Brain microvascular endothelial cell (primary cell): ENCODE results near the gene SMAP1.

Experiments used
- DNase-seq: peaks from one replicate; pipeline ENCODE4 v3.0.0-alpha.2; 2020
- H3K27ac ChIP-seq: fragments of 250-450 bp; sonication (Bioruptor Pico); 2 replicates; pipeline ENCODE4 v1.5.1; 2020; ENCODE audit warnings: mild to moderate bottlenecking, moderate library complexity
- H3K27me3 ChIP-seq: fragments of 250-450 bp; sonication (Bioruptor Pico); replicated peaks from 2 replicates; pipeline ENCODE4 v1.5.1; 2020; ENCODE audit warnings: mild to moderate bottlenecking
- H3K36me3 ChIP-seq: fragments of 250-450 bp; sonication (Bioruptor Pico); replicated peaks from 2 replicates; pipeline ENCODE4 v1.5.1; 2020; ENCODE audit warnings: mild to moderate bottlenecking
- H3K4me3 ChIP-seq: 2 replicates; pipeline ENCODE4 v1.5.1; 2011; ENCODE audit warnings: low read depth, mild to moderate bottlenecking, control low read depth, low read length, moderate library complexity
- CTCF ChIP-seq: IDR thresholded peaks from 2 replicates; pipeline ENCODE4 v1.5.1; 2011; ENCODE audit warnings: low read depth, mild to moderate bottlenecking, moderate library complexity, low read length, control low read depth, inconsistent platforms; ENCODE audit errors: missing control alignments
- in situ Hi-C: cut with HindIII; loops from 2 replicates; pipeline ENCODE4 v1.10.0; 2017; ENCODE audit warnings: low sequenced_read_pairs, low pct_ligation_motif_present

SMAP1 gene

GRCh38 chr6:70839286-70840266, 171.9 kb downstream of the SMAP1 start:
- no peak for DNase-seq
- H3K27me3 ChIP-seq = no peaks in the 10 kb centered on the region
- no peaks in the 10 kb centered on the region for H3K36me3 ChIP-seq
- H3K27ac ChIP-seq = no peak overlapping the region
- H3K4me3 ChIP-seq = no peak overlapping the region
- no peak for TF ChIP-seq CTCF
- in situ Hi-C loops = no loop called here

GRCh38 chr6:70841112-70841511, 173.4 kb downstream of the SMAP1 start:
- H3K36me3 ChIP-seq = no peaks in the 10 kb centered on the region
- no peaks in the 10 kb centered on the region for H3K27me3 ChIP-seq
- H3K27ac ChIP-seq = no peak overlapping the region
- in situ Hi-C loops = no loop called here
- TF ChIP-seq CTCF = no peak
- H3K4me3 ChIP-seq = no peak overlapping the region
- DNase-seq = no peak

GRCh38 chr6:70842541-70842940, 174.9 kb downstream of the SMAP1 start:
- no peak for TF ChIP-seq CTCF
- H3K36me3 ChIP-seq = no peaks in the 10 kb centered on the region
- in situ Hi-C loops = no loop called here
- no peak overlapping the region for H3K4me3 ChIP-seq
- DNase-seq = no peak
- H3K27ac ChIP-seq = no peak overlapping the region
- H3K27me3 ChIP-seq = no peaks in the 10 kb centered on the region

- Histone ChIP-seq H3K4me3 (no peak overlapping the region), H3K36me3 (no peaks in the 10 kb centered on the region), H3K27ac (no peak overlapping the region), H3K27me3 (no peaks in the 10 kb centered on the region)
- in situ Hi-C loops = no loop called here
- DNase-seq = no peak
- TF ChIP-seq CTCF = no peak
Observed at GRCh38 chr6:70843328-70843918, 175.7 kb downstream of the SMAP1 start.

- no peak for DNase-seq
- Histone ChIP-seq H3K27ac (no peak overlapping the region), H3K27me3 (no peaks in the 10 kb centered on the region), H3K4me3 (no peak overlapping the region), H3K36me3 (no peaks in the 10 kb centered on the region)
- in situ Hi-C loops = no loop called here
- TF ChIP-seq CTCF = no peak
Observed at GRCh38 chr6:70844301-70844700, 176.6 kb downstream of the SMAP1 start.
